GM12878 (cell line): Measurements from ENCODE around the gene PLB1. TPM values are rescaled to one million over a fixed set of nuclear protein-coding genes. Genes with fewer than 3 reads are reported as not detected.

Source experiments
- ATAC-seq: fragments of 200-7000 bp; cut with Tn5 transposase; 3 replicates; pipeline ENCODE4 v1.9.1; 2020; ENCODE audit warnings: mild to moderate bottlenecking, moderate library complexity
- BruUV-seq: library from RNA; stranded (reverse); fragments of 400-500 nt; replicated peaks from 2 replicates; lab custom pipeline; 2021; lab: Mats Ljungman, UMichigan
- CTCF ChIA-PET: fragments of 300-600 bp; sonication (Branson Sonifier 250); formaldehyde crosslinking; extraction: SDS; loops from one replicate; lab custom pipeline; 2021; ENCODE audit warnings: inconsistent platforms; lab: Yijun Ruan, JAX
- POLR2A ChIA-PET: fragments of 350-600 bp; formaldehyde crosslinking; extraction: SDS; loops from one replicate; lab custom pipeline; 2021; ENCODE audit warnings: inconsistent platforms; lab: Charles Lee
- RAD21 ChIA-PET: fragments of 300-600 bp; sonication (Branson Sonifier 250); formaldehyde crosslinking; loops from one replicate; lab custom pipeline; 2023; ENCODE audit warnings: antibody characterized with exemption; ENCODE audit not compliant: unreplicated experiment; lab: Charles Lee
- SMC1A ChIA-PET: fragments of 300-600 bp; sonication (Branson Sonifier 250); formaldehyde crosslinking; loops from one replicate; lab custom pipeline; 2023; ENCODE audit not compliant: unreplicated experiment, uncharacterized antibody; lab: Charles Lee
- DNase-seq: peaks from one replicate; pipeline ENCODE4 v3.0.0-alpha.2; 2011; ENCODE audit warnings: low read depth, low spot score
- FAIRE-seq: peaks from 3 replicates; lab custom pipeline; 2011; peaks lifted over from hg19 to GRCh38; lab: Jason Lieb, UNC
- H2AFZ ChIP-seq: 2 replicates; pipeline ENCODE4 v1.6.0; 2011; ENCODE audit warnings: low read depth, low read length, control low read depth; ENCODE audit not compliant: control insufficient read depth
- H3K27ac ChIP-seq: 2 replicates; pipeline ENCODE4 v1.5.1; 2011; ENCODE audit warnings: control low read depth; ENCODE audit not compliant: control insufficient read depth, insufficient read depth
- H3K27me3 ChIP-seq, 2 experiments: replicated peaks in 1 of 2; 2 replicates each; pipeline versions ENCODE4 v1.6.0 to v1.6.1; 2011; ENCODE audit warnings: low read length in 1 of 2; ENCODE audit not compliant: control insufficient read depth in 2 of 2, insufficient read depth in 2 of 2
- H3K36me3 ChIP-seq, 2 experiments: 2 replicates each; pipeline ENCODE4 v1.5.1; 2011; ENCODE audit warnings: low read length in 1 of 2; ENCODE audit not compliant: control insufficient read depth in 2 of 2, insufficient read depth in 2 of 2
- H3K4me1 ChIP-seq: 2 replicates; pipeline ENCODE4 v1.6.1; 2011; ENCODE audit warnings: mild to moderate bottlenecking, low read length, moderate library complexity, mixed read lengths; ENCODE audit not compliant: control insufficient read depth, insufficient read depth
- H3K4me2 ChIP-seq: 2 replicates; pipeline ENCODE4 v1.6.0; 2011; ENCODE audit warnings: control low read depth; ENCODE audit not compliant: control insufficient read depth, insufficient read depth
- H3K4me3 ChIP-seq: fragments of 200-600 bp; sonication (generic); 2 replicates; pipeline ENCODE4 v1.5.1; 2016
- H3K79me2 ChIP-seq: 2 replicates; pipeline ENCODE4 v1.6.0; 2011; ENCODE audit warnings: low read length; ENCODE audit not compliant: control insufficient read depth, insufficient read depth
- H3K9ac ChIP-seq: 2 replicates; pipeline ENCODE4 v1.8.0; 2011; ENCODE audit warnings: low read length, control low read depth, mixed read lengths; ENCODE audit not compliant: control insufficient read depth, insufficient read depth
- H3K9me3 ChIP-seq: replicated peaks from 3 replicates; pipeline ENCODE4 v1.5.1; 2011; ENCODE audit warnings: mild to moderate bottlenecking, low read length; ENCODE audit not compliant: control insufficient read depth, insufficient read depth
- H4K20me1 ChIP-seq: 2 replicates; pipeline ENCODE4 v1.6.0; 2011; ENCODE audit not compliant: control insufficient read depth, insufficient read depth
- CBX5 ChIP-seq: sonication (generic); IDR thresholded peaks from 2 replicates; pipeline ENCODE4 v1.6.1; 2016; ENCODE audit warnings: low read depth, moderate library complexity, mild to moderate bottlenecking, inconsistent platforms
- CEBPB ChIP-seq, 2 experiments: fragments of 150-350 bp in 1 of 2; IDR thresholded peaks; 2 replicates each; pipeline ENCODE4 v1.6.1; 2012 to 2014; ENCODE audit warnings: low read depth in 2 of 2, low read length in 2 of 2, borderline replicate concordance in 1 of 2, inconsistent platforms in 1 of 2
- EED ChIP-seq: sonication (generic); IDR thresholded peaks from 2 replicates; pipeline ENCODE4 v1.6.1; 2016; ENCODE audit warnings: antibody characterized with exemption, low read depth
- GABPA ChIP-seq: IDR thresholded peaks from 2 replicates; pipeline ENCODE4 v1.6.1; 2014; ENCODE audit warnings: antibody characterized with exemption, low read depth, mild to moderate bottlenecking, inconsistent platforms
- KDM1A ChIP-seq: fragments of 200-600 bp; sonication (generic); IDR thresholded peaks from 2 replicates; pipeline ENCODE4 v1.6.1; 2016; ENCODE audit warnings: borderline replicate concordance
- LARP7 ChIP-seq: fragments of 450-650 bp; IDR thresholded peaks from 2 replicates; pipeline ENCODE4 v1.6.1; 2017; ENCODE audit warnings: mild to moderate bottlenecking
- MTA3 ChIP-seq: IDR thresholded peaks from 2 replicates; pipeline ENCODE4 v1.6.1; 2012; ENCODE audit warnings: low read length, inconsistent platforms, borderline replicate concordance
- PAX5 ChIP-seq: IDR thresholded peaks from 2 replicates; pipeline ENCODE4 v1.6.1; 2011; ENCODE audit warnings: low read depth, low read length, borderline replicate concordance
- RB1 ChIP-seq: fragments of 450-650 bp; formaldehyde crosslinking; IDR thresholded peaks from 2 replicates; pipeline ENCODE4 v1.6.1; 2017; ENCODE audit warnings: mild to moderate bottlenecking, borderline replicate concordance
- SMAD5 ChIP-seq: IDR thresholded peaks from 2 replicates; pipeline ENCODE4 v1.6.1; 2016; ENCODE audit warnings: antibody characterized with exemption, low read depth
- STAT1 ChIP-seq: fragments of 450-650 bp; conservative IDR thresholded peaks from 2 replicates; pipeline ENCODE4 v1.6.1; 2014; ENCODE audit warnings: antibody characterized with exemption, mild to moderate bottlenecking
- TARDBP ChIP-seq: IDR thresholded peaks from 2 replicates; pipeline ENCODE4 v1.6.1; 2016; ENCODE audit warnings: borderline replicate concordance
- TCF3 ChIP-seq: IDR thresholded peaks from 2 replicates; pipeline ENCODE4 v1.6.1; 2012; ENCODE audit warnings: low read depth, mild to moderate bottlenecking, low read length, borderline replicate concordance; ENCODE audit not compliant: insufficient read depth
- WGBS: methylation state at CpG from one replicate; pipeline ENCODE4 v1.1.6; 2016; ENCODE audit warnings: low lambda C conversion rate; ENCODE audit not compliant: insufficient replicate concordance, insufficient coverage; ENCODE audit errors: missing lambda C conversion rate; 5-methylcytosine and 5-hydroxymethylcytosine counted together
- in situ Hi-C: fragments of 300-500 bp; cut with MboI; formaldehyde crosslinking; loops from 9 replicates; pipeline ENCODE4 v1.14.3; 2018; ENCODE audit warnings: mixed read lengths
- intact Hi-C: fragments of 100-400 bp; cut with micrococcal nuclease; formaldehyde crosslinking; loops from one replicate; pipeline ENCODE4 v1.14.2; 2022; ENCODE audit not compliant: unreplicated experiment
- polyA plus RNA-seq, 11 experiments: library from polyadenylated mRNA; depleted of rRNA in 4 of 11; unstranded in 6 of 11; stranded (reverse) in 5 of 11; fragments of >200 nt; fragmentation: Nextera tagmentation in 4 of 11; fragmentation: Illumina TruSeq in 1 of 11; extraction: Ambion mirVana in 4 of 11; extraction: Trizol in 1 of 11; gene quantifications; 1 replicate in 1 of 11; 2 replicates in 10 of 11; pipeline versions ENCODE4 v1.2.1 to v1.2.3, GENCODE V29; 2011 to 2016; ENCODE audit warnings: inconsistent platforms in 2 of 11, missing spikeins in 2 of 11, low read depth in 1 of 11
- total RNA-seq, 4 experiments: library from RNA; depleted of rRNA in 3 of 4; stranded (reverse); fragments of >200 nt in 3 of 4; fragmentation: Illumina TruSeq in 1 of 4; extraction: Trizol in 1 of 4; gene quantifications; 2 replicates each; pipeline versions ENCODE4 v1.2.1 to v1.2.3, GENCODE V29; 2013 to 2021
- TF ChIP-seq, protein P1 (sequence below): fragments of 450-650 bp; IDR thresholded peaks from 2 replicates; pipeline ENCODE4 v1.6.1; 2018; ENCODE audit warnings: mild to moderate bottlenecking, low read depth, moderate library complexity; ENCODE audit not compliant: partially characterized antibody
- TF ChIP-seq, protein P2 (sequence below): fragments of 450-650 bp; formaldehyde crosslinking; IDR thresholded peaks from 2 replicates; pipeline ENCODE4 v1.5.0; 2022; ENCODE audit warnings: mild to moderate bottlenecking, missing genetic modification characterization
- TF ChIP-seq, protein P3 (sequence below): fragments of 450-650 bp; conservative IDR thresholded peaks from 2 replicates; pipeline ENCODE4 v1.6.1; 2017; ENCODE audit warnings: mild to moderate bottlenecking, moderate library complexity

Gene PLB1
- total and polyA plus RNA-seq, 10 of the 15 experiments (the other 5 are each of a cell fraction or from before 2014, with no cell fraction given) = 0.03 to 0.49 (median 0.28) TPM

DNA sequence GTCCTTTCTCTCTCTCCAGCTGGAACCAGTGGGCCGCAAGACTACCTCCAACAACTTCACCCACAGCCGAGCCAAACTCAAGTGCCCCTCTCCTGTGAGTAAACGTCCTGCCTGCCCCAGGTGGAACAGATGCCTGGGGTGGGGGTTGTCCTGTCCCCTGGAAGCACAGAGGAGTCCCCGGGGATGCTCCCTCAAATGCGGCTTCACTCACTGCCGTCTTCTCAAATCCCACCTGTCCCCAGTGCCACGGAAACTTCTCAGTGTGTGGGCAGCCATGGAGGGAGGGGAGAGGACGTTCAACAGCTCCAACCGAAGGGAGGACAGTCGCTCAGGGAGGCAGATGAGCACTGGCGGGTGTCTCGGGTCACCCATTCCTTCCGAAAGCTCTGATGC lies 145.0 kb downstream of the PLB1 start (continued):
- TF ChIP-seq TCF3 (no peak), CEBPB (IDR thresholded peaks at IDR 0.05; ENCODE audit: borderline replicate concordance in 1 of 2, low read depth in 2 of 2, low read length in 2 of 2) (no peak), LARP7 (no peak), KDM1A (no peak), STAT1 (no peak), SMAD5 (no peak), EED (no peak)
- TF ChIP-seq, protein P1, sequence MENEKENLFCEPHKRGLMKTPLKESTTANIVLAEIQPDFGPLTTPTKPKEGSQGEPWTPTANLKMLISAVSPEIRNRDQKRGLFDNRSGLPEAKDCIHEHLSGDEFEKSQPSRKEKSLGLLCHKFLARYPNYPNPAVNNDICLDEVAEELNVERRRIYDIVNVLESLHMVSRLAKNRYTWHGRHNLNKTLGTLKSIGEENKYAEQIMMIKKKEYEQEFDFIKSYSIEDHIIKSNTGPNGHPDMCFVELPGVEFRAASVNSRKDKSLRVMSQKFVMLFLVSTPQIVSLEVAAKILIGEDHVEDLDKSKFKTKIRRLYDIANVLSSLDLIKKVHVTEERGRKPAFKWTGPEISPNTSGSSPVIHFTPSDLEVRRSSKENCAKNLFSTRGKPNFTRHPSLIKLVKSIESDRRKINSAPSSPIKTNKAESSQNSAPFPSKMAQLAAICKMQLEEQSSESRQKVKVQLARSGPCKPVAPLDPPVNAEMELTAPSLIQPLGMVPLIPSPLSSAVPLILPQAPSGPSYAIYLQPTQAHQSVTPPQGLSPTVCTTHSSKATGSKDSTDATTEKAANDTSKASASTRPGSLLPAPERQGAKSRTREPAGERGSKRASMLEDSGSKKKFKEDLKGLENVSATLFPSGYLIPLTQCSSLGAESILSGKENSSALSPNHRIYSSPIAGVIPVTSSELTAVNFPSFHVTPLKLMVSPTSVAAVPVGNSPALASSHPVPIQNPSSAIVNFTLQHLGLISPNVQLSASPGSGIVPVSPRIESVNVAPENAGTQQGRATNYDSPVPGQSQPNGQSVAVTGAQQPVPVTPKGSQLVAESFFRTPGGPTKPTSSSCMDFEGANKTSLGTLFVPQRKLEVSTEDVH = no peak

DNA sequence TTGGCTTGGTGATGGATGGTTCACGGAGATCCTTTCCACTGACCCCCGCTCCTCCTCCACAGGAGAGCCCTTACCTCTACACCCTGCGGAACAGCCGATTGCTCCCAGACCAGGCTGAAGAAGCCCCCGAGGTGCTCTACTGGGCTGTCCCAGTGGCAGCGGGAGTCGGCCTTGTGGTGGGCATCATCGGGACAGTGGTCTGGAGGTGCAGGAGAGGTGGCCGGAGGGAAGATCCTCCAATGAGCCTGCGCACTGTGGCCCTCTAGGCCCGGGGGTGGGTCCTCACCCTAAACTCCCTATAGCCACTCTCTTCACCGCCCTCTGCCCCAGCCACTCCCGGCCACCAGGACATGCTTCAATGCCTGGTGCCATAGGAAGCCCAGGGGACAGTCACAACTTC lies 146.9 kb downstream of the PLB1 start:
- POLR2A ChIA-PET = no interaction called here
- ATAC-seq (no peak), FAIRE-seq (no peak), DNase-seq (no peak)
- H3K4me3 ChIP-seq = no peak overlapping the region
- no TSS peak for BruUV-seq
- no peaks in the 10 kb centered on the region; a peak in 1 of 4 replicates for H3K27me3 ChIP-seq
- H3K9ac ChIP-seq = no peak overlapping the region
- no peaks in the 10 kb centered on the region for H4K20me1 ChIP-seq
- H3K4me2 ChIP-seq = no peak overlapping the region
- no peak overlapping the region for H2AFZ ChIP-seq
- in situ Hi-C loops (no loop called here), intact Hi-C loops (no loop called here)
- H3K36me3 ChIP-seq = no peaks in the 10 kb centered on the region
- no peaks in the 10 kb centered on the region for H3K4me1 ChIP-seq
- RAD21 ChIA-PET = no interaction called here
- 70% methylated on average over 13 of the region's 13 CpGs for WGBS
- no peaks in the 10 kb centered on the region for H3K79me2 ChIP-seq
- CTCF ChIA-PET = no interaction called here
- no peak overlapping the region for H3K27ac ChIP-seq
- SMC1A ChIA-PET = no interaction called here
- no peaks in the 10 kb centered on the region for H3K9me3 ChIP-seq
- TF ChIP-seq RB1 = no peak
- TF ChIP-seq PAX5 = no peak
- TF ChIP-seq, protein P2, sequence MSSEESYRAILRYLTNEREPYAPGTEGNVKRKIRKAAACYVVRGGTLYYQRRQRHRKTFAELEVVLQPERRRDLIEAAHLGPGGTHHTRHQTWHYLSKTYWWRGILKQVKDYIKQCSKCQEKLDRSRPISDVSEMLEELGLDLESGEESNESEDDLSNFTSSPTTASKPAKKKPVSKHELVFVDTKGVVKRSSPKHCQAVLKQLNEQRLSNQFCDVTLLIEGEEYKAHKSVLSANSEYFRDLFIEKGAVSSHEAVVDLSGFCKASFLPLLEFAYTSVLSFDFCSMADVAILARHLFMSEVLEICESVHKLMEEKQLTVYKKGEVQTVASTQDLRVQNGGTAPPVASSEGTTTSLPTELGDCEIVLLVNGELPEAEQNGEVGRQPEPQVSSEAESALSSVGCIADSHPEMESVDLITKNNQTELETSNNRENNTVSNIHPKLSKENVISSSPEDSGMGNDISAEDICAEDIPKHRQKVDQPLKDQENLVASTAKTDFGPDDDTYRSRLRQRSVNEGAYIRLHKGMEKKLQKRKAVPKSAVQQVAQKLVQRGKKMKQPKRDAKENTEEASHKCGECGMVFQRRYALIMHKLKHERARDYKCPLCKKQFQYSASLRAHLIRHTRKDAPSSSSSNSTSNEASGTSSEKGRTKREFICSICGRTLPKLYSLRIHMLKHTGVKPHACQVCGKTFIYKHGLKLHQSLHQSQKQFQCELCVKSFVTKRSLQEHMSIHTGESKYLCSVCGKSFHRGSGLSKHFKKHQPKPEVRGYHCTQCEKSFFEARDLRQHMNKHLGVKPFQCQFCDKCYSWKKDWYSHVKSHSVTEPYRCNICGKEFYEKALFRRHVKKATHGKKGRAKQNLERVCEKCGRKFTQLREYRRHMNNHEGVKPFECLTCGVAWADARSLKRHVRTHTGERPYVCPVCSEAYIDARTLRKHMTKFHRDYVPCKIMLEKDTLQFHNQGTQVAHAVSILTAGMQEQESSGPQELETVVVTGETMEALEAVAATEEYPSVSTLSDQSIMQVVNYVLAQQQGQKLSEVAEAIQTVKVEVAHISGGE (CRISPR knock-in tag) = no peak
- no peak for TF ChIP-seq CBX5
- TF ChIP-seq TARDBP = no peak
- TF ChIP-seq GABPA = no peak
- TF ChIP-seq, protein P3, sequence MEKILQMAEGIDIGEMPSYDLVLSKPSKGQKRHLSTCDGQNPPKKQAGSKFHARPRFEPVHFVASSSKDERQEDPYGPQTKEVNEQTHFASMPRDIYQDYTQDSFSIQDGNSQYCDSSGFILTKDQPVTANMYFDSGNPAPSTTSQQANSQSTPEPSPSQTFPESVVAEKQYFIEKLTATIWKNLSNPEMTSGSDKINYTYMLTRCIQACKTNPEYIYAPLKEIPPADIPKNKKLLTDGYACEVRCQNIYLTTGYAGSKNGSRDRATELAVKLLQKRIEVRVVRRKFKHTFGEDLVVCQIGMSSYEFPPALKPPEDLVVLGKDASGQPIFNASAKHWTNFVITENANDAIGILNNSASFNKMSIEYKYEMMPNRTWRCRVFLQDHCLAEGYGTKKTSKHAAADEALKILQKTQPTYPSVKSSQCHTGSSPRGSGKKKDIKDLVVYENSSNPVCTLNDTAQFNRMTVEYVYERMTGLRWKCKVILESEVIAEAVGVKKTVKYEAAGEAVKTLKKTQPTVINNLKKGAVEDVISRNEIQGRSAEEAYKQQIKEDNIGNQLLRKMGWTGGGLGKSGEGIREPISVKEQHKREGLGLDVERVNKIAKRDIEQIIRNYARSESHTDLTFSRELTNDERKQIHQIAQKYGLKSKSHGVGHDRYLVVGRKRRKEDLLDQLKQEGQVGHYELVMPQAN = no peak
- TF ChIP-seq KDM1A = no peak
- no peak for TF ChIP-seq MTA3
